ENCODE data around the gene FAM83B.
"Not testable (repeated sequence)": the region's sequence is repeated elsewhere in the genome, so short reads cannot be mapped to it uniquely, and the experiment has no call there.

The FAM83B gene

DNA sequence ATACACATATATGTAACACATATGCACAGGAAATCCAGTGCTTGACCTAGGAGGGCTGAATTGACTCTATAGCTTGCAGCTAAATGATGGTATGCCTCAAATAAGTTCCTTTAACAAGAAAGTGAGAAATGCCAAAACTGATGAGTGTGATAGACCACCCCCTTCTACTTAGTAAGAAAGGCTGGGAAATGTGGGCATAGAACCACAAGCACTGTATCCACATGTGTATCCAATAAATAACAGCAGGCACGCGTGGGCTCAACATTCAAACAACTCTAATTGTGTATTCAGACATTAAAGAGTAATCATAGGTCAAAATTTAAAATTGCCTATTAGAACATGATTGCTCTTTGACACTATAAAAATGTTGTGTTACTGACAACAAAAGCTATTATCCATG, 54.1 kb downstream of the FAM83B start:
- FAIRE-seq = no peak

DNA sequence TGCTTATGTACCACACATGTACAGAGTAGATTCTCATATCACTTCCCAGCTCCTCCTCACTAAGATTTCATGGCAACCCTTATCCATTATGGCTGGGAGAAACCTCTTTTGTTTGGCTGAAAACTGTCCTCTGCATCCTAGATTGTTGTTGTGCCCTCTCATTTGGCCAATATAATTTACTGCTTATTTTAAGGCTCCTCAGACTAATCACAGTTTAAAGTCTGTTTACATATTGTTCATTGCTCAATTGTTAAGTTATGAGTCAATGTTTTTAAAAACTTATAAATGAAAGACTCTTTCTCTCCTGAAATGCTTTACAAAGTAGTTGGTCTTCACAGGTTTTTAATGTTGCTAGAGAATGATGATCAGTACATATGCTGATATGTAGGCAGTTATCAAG, 57.3 kb downstream of the FAM83B start:
- no peak for FAIRE-seq

DNA sequence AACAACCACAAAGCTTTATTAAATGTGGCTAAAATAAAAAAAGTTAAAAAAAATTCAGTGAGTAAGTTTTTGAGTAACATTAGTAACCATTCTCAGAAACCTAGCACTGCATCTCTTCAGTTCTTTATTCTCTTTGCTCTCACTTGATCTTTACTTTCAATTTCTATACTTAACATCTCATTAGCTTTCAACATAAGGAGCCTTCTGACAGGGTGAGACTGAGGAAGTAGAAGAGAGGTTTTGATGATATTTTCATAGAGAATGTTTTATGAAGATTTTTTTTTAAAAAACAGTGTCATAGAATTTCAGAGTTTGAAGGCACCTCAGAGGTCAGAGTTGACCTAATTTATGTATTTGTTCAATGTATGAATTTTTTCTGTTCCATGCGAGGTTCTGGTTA, 60.8 kb downstream of the FAM83B start:
- FAIRE-seq = no peak

DNA sequence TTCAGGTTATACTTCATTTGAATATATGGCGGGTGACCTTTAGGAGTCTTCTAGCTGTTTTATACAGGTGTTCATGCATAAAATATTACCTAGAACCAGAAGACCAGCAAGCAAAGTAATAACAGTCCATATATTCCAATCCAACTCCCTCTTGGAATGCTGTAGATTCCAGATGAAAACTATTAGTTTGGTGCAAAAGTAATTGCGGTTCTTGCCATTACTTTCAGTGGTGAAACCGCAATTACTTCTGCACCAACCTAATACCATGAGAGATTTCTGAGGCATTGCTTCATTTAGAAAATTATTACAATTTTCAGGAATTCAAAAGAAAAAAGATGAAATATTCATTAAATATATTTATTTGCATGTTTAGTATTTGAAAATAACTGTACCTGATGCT, 62.6 kb downstream of the FAM83B start:
- no peak for FAIRE-seq

DNA sequence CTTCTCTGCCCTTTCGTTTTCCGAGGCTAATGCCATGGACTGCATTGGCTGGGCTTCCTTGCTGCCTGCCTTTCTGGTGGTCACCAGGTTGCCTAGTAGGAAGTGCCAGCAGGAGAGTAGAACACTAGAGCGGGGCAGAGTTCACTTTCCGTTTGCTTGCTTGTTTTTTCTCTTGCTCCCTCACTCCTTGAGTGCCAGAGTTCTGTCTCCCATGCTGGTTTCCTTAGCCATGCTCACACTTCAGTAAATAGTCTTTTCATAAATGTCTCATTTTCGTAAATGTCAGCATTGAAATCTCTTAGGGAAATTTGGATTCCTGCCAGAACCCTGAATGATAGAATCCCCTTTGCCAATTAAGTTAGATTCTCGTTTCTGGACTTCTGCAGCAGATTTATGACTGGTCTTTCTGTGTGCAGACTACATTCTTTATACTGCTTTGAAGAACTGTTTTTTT, 63.9 kb downstream of the FAM83B start:
- FAIRE-seq = no peak

DNA sequence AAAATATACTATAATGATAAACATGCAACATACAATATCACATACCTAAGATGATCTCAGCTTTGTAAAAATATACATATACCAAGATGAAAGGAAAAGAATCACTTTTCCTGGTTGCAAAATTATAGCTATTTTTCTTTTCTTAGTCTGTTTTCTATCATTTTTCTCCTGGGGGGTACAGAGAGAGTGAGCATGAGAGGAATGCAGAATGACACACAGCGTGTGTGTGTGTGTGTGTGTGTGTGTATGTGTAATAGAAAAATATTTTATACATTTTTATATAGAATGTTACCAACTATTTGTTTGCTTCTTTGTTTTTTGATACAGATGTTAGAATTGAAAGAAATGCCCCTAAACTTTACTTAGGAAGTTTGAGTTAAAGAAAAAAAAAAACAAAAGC, 64.3 kb downstream of the FAM83B start:
- FAIRE-seq = no peak

DNA sequence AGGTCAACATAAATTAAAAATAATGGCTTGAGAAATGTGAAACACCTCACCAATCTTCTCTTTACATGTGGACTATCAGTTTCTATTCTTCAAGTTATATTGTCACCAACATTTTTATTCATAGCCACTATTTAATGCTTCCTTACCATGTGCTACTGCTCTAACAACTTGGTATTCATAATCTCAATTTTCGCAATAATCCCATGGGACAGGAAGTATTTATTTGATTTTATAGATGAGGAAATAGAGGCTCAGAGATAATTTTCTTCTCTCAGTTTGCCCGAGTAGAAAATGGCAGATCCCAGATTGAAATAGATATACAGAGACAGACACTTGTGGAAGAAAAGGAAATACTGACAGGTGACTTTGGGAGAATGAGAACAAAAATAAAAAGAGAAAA, 66.6 kb downstream of the FAM83B start:
- no peak for FAIRE-seq

DNA sequence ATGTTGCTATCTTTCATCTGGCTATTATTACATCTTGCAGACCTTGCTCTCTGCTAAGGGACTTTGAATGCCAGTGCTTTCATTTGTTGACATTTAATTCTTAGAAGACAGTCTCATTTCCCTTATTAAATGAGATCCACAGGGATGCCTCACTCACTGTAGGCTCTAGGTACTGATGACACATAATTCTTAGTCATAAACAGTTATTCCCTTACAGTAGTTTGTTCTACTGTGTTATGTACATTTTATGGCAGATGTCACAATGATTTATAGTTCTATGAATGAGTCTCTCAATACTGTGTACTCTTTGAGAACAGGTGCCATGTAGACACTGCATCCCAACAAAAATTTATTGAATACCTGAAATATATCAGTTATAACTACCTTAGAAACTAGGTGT, 70.3 kb downstream of the FAM83B start:
- FAIRE-seq = no peak

DNA sequence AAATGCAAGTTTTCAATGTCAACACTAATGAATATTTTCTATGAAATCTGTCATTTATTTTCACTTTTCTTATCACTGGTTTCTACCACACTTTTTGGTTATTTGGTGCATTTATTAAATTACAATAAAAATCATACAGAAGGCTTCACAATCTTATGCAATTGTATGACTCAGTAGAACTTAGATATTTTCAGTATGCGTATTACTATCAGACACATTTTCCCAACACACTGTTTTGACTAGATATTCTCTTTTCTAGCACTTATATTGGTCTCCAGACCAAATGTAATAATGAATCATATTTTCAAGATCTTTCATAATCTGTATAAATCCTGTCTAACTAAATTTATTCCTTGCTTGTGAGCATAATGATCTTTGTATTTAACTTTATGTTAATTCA, 74.1 kb downstream of the FAM83B start:
- no peak for FAIRE-seq

DNA sequence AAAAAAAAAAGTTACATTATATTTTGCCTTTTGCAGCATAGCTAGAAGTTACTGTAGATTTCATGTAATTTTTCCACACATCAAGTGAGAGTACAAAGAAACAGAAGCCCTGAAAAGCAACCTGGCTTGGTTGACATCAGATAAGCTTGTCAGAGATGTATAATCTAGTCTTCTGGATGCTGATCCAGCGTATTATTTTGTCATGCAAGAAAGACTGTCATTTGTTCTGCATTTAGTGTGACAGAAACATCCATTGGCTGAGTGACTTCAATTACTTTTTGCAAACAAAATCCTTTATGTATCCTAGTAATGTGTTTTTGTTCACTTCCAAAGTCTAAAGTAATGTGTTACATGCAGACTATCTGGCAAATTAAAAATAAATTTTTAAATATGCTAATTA, 75.3 kb downstream of the FAM83B start:
- no peak for FAIRE-seq

DNA sequence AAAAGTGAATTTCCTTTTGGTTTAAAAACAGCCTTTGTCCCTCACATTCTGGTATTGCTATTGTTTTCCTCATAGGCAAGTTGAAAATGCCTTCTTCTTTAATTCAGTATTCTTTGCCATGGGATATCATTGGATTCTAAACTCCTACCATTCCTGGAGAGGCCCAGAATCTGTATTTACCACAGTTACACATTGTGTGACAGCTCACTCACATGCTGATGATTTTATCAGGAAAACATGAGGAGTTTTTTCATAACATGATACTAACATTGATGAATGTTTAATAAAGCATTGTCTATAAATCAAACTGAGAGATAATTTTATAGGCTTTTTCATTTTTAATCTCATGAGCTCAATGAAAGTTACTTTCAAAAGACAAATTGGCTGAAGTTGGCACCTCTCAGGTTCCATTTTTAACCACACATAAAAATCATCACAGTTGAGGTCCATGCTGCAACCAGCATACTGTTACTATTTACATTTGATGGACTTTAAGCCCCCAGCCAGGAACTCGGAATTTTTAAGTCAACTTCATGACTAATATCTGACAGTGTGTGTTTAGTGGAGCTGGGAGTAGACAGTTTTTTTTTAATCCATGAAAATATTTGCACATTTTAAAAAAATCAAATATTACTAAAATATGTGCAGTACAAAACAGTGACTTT, 82.8 kb downstream of the FAM83B start:
- FAIRE-seq = no peak

DNA sequence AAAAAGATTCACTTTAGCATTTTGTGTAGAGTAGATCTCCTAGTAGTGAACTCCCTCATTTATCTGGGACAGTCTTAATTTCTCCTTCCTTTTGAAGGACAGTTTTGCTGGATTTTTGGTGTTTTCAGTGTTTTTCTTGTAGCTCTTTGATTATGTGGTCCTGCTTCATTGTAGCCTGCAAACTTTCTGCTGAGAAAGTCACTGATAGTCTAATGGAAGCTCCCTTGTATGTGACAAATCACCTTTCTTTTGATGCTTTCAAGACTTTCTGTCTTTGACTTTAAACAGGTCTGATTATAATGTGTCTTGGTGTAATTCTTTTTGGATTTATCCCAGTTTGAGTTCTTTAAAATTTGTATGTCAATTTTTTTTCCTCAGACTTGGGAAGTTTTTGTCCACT, 86.1 kb downstream of the FAM83B start:
- FAIRE-seq = no peak

DNA sequence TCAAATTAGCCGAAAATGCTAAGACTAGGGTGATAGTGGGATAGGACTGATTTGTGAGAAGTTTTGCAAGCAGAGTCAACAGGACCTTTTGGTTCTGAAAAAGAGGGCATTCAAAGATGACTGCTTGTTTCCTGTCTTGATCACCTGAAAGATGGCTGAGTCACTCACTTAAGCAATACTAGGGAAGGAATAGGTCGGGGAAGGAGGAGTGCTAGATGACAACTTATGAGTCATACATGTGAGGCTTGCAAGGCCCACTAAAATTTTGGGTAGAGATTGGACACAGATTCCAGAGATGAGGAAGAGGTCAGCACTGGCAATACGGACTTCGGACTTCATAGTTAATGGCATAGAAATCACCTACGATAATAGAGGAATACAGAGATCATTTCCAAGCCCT, 89.2 kb downstream of the FAM83B start:
- no peak for FAIRE-seq

DNA sequence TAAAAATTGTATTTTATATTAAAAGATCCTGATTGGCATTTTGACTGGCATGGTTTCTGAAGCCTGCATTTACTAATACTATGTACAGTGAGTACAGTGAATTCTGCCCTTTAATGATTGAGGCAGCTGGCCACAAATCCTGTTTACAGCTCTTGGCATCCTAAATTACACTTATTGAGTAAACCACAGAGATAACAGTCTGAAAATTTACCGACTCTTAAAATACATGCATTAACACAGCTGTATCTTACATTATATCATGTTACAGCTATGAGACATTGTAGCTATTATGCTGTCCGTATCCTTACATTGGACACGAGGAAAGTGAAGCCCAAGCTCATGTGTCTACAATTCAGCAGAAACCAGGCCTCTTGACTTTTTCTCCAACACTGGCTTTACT, 90.8 kb downstream of the FAM83B start:
- FAIRE-seq = no peak

DNA sequence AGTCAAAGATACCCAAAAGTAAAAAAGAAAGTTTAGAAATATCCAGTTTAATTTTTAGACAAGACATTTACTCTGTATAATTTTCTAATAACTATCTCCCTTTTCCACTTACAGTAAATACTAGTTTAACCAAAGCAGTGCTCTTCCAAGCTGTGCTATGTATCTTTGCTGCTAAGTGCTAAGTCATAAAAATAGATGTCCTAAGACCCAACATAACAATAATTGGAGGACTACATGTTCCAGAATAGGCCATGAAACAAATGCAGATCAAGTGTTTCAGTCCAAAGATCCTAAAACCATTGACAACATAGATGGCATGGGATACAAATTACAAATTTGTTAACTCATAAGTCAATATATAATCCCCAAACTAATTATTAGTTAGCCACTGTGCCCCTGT, 111.1 kb downstream of the FAM83B start:
- no peak for FAIRE-seq

DNA sequence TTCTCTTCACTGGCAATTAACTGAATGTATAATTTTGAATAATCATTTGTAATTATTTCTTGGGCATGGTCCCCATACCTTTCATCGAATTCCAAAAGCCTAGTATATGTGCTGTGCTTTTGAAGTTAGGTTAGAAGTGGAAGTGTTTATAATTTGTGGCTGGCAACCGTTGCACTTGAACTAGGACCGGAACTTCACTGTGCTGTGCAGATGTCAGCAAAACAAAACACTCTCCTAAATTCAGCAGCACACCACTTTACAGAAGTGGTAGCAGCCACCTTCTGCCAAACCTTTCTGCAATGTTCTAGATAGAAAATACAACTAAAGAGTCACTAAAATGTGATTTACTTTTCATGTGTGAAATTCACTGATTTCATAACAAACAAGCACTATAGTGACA, 111.9 kb downstream of the FAM83B start:
- no peak for FAIRE-seq

DNA sequence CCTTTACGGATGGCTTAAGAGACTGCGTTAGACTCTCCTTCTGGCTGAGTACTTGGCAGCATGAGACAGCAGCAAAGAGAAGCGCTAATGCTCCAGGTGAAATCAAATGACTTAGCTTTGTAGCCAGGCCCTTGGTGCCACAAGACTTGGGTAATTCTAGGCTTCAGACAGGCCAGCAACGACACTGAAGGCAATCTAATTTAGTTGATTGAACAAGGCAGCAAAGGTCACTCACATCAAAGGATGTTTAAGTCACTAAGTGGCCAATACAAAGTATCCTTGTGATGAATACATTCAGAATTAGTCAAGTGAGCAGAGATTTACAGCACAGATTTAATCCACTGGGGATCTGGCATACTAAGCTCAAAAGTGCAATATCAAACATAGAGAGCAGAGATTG, 113.2 kb downstream of the FAM83B start:
- no peak for FAIRE-seq

DNA sequence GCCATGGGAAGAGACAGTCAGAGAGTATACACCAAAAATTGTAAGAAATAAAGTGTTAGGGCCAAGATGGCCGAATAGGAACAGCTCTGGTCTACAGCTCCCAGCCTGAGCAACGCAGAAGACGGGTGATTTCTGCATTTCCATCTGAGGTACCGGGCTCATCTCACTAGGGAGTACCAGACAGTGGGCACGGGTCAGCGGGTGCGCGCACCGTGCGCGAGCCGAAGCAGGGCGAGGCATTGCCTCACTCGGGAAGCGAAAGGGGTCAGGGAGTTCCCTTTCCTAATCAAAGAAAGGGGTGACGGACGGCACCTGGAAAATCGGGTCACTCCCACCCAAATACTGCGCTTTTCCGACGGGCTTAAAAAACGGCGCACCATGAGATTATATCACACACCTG, 114.8 kb downstream of the FAM83B start:
- FAIRE-seq = not testable (repeated sequence)

DNA sequence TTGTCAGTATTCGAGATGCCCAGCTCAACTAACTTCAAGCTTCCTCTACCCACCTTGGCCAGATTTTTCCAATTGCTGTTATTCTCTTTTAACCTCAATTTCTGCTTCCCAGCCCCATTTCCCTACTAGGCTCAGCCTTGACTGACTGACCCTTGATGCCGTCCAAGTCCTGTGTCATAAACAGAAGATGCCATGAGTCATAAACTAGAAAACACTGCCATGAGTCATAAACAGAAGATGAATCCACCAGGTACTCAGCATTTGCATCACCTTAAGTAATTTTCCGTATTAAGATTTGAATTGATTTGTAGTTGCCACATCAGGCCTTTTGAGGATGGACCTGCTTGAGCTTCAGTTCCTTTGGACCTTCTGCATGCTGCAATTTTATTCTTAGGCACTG, 123.8 kb downstream of the FAM83B start:
- FAIRE-seq = no peak

DNA sequence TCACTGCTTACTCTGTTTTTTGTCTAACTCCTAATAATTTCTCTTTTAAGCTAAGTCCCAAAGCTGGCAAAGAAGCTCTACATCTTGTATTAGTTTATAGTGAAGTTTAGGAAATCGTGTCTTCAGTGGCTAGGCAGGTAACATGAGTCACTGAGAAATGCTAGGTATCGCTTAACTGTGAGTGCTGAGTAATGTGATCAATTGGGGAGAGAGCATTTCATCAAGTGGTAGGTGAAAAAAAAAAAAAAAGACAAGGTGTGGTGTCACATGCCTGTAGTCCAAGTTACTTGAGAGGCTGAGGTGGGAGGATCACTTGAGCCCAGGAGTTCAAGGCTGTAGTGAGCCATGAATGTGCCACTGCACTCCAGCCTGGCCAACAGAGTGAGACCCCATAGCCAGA, 125.3 kb downstream of the FAM83B start:
- no peak for FAIRE-seq

DNA sequence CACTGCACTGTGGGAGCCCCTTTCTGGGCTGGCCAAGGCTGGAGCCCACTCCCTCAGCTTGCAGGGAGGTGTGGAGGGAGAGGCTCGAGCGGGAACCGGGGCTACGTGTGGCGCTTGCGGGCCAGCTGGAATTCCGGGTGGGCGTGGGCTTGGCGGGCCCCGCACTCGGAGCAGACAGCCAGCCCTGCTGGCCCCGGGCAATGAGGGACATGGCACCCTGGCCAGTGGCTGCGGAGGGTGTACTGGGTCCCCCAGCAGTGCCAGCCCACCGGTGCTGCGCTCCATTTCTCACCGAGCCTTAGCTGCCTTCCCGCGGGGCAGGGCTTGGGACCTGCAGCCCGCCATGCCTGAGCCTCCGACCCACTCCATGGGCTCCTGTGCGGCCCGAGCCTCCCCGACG, 132.6 kb downstream of the FAM83B start:
- not testable (repeated sequence) for FAIRE-seq

DNA sequence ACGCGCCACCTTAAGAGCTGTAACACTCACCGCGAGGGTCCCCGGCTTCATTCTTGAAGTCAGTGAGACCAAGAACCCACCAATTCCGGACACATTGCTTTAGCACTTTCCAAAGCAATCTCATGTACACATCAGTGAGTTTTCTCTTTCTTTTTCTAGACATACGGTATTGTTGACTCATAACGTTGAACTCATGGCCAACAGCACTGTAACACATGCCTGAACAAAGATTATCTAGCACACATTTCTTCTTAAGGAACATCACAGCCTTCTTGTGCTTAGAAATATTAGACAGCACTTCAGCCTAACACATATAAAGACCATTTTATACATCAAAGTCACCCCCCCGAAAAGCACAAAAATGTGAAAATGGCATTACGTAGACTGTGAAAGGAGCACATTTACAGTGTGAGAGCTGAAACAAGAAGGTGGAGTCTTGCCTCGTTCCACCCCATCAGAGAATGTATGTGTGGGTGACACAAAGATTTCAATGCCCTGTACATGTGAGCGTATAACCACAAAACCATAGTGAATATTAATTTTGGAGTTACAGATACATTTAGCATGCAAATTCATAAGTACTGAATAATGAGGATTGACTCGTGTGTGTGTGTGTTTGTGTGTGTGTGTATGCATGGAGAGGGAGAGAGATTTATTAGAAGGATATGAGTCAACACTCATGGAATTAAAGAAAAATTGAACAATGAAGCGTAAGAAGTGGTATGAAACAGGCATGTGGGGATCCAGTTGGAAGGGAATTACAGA, 134.1 kb downstream of the FAM83B start:
- FAIRE-seq = no peak

DNA sequence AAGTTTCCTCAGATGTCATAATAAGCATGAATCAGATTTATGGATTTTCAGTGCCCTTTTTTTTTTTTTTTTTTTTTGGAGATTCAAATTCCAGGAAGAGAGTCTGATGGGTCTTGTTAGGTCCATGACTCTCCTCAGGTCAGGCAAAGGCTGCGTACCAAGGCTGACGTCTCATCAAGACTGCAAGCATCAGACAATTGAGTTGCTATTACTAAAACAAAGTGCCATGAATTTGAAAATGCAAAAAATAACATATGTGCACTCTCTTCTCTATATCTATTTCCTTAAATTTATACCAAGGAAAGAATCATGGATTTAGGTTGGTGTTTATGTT, 134.7 kb downstream of the FAM83B start:
- no peak for FAIRE-seq

DNA sequence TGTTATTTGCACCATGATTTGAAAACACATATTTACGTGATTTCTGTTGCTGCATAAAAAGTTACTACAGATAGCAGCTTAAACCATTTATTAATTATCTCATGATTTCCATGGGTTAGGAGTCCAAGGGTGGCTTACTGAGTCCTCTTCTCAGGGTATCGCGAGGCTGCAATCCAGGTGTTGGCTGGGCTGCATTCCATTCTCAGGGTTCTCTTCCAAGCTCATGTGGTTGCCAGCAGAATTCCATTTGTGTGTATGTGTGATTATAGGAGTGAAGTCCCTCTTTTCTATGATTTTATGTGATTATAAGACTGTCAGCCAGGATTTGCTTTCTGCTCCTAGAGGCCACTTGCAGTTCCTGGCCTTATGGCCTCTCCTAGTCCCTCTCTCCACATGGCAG, 135.1 kb downstream of the FAM83B start:
- FAIRE-seq = no peak
